Measurements from ENCODE around the gene CERS5. TPM values are rescaled to one million over a fixed set of nuclear protein-coding genes. Genes with fewer than 3 reads are reported as not detected.

CERS5 gene
- total and polyA plus RNA-seq, 10 of the 15 experiments (the other 5 are each of a cell fraction or from before 2014, with no cell fraction given) = 6.8 to 50.1 (median 31.8) TPM

DNA sequence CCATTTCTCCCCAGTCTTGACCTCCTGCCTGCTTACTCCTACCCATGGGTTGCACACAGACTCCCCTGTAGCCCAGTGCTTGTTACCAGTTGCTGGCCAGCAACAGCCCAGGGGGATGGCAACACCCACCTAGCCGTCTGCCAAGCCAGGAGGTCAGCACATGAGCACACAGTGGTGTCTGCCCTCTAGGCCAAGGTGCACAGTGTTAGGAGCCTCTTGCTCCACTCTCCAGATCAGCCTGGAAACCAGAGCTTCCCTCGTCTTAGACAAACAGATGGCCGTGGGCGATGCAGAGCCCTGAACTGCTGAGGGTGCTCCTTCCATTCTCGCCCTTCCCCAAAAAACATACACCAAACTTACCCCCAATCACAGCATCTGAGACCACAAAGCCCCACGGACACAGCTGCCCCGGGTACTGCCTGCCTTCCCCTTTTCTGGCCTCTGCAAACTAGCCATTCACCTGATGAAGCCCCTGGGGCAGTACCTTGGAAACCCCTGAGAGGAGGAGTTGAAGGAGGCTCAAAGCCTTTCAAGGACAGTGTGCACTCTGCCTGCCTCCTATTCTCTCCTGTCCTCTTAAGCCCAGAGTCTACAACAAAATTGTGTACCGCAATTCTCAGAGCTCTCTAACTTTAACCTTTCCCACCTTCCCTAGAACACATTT is 64.4 kb downstream of the CERS5 start:
- ChIA-PET SMC1A (ENCODE audit: uncharacterized antibody, unreplicated experiment) (interaction anchor here (0.8 to 1.5 kb wide), 4 partner anchors 7 to 15 kb away, joined by 3 to 8 read pairs (median 5); partner anchors contain the start of gene COX14), RAD21 (ENCODE audit: unreplicated experiment) (interaction anchor here (0.6 to 2.1 kb wide), 2 partner anchors 9 to 13 kb away, joined by 3 to 7 read pairs; partner anchors contain the start of gene COX14), CTCF (interaction anchor here (0.8 to 4.5 kb wide), 8 partner anchors 9 to 232 kb away, joined by 3 to 40 read pairs (median 4); partner anchors contain the start of gene COX14), POLR2A (interaction anchor here (0.6 kb wide), 1 partner anchor 11 kb away, joined by 4 read pairs; no protein-coding TSS in a partner anchor)
- Histone ChIP-seq H3K9me3 (replicated peaks; ENCODE audit: control insufficient read depth, insufficient read depth, low read length) (no peaks in the 10 kb centered on the region), H3K27me3 (replicated peaks in 1 of 2; ENCODE audit: control insufficient read depth in 2 of 2, insufficient read depth in 2 of 2, low read length in 1 of 2) (no peaks in the 10 kb centered on the region), H4K20me1 (ENCODE audit: control insufficient read depth, insufficient read depth) (no peaks in the 10 kb centered on the region), H3K27ac (ENCODE audit: control insufficient read depth, insufficient read depth) (no peak overlapping the region), H3K79me2 (ENCODE audit: control insufficient read depth, insufficient read depth, low read length) (no peaks in the 10 kb centered on the region), H3K4me2 (ENCODE audit: control insufficient read depth, insufficient read depth) (no peak overlapping the region), H3K36me3 (ENCODE audit: control insufficient read depth in 2 of 2, insufficient read depth in 2 of 2, low read length in 1 of 2) (peaks cover 15 to 16% of the 10 kb centered on the region in 2 experiments), H2AFZ (ENCODE audit: control insufficient read depth, low read depth, low read length) (no peak overlapping the region), H3K4me3 (no peak overlapping the region), H3K9ac (ENCODE audit: control insufficient read depth, insufficient read depth, low read length) (no peak overlapping the region), H3K4me1 (ENCODE audit: control insufficient read depth, insufficient read depth, low read length) (no peaks in the 10 kb centered on the region)
- intact Hi-C loops (cut with micrococcal nuclease; ENCODE audit: unreplicated experiment) (no loop called here), in situ Hi-C loops (cut with MboI) (no loop called here)
- FAIRE-seq (no peak), DNase-seq (ENCODE audit: low read depth, low spot score) (no peak), ATAC-seq (peak; percentile 76)
- 46% methylated on average over 8 of the region's 8 CpGs for WGBS (ENCODE audit: insufficient coverage, insufficient replicate concordance, low lambda C conversion rate, missing lambda C conversion rate)
- no TSS peak for BruUV-seq (replicated peaks)
- no peak for TF ChIP-seq RAD21 (IDR thresholded peaks at IDR 0.05; ENCODE audit: insufficient read depth, low read depth, low read length)
- no peak for TF ChIP-seq NBN (IDR thresholded peaks at IDR 0.05)
- TF ChIP-seq POLR2A (IDR thresholded peaks at IDR 0.05; ENCODE audit: low read depth, low read length) = peak; percentile 59
- TF ChIP-seq SPI1 (IDR thresholded peaks at IDR 0.05; ENCODE audit: borderline replicate concordance, insufficient read depth, low read depth, low read length) = peak; percentile 38; the same call in 1 of the 2 replicates
- no peak for TF ChIP-seq HDAC2 (IDR thresholded peaks at IDR 0.05)
- TF ChIP-seq FOS (IDR thresholded peaks at IDR 0.05; ENCODE audit: borderline replicate concordance, extremely low read depth, insufficient read length) = no peak
- TF ChIP-seq, protein P1, sequence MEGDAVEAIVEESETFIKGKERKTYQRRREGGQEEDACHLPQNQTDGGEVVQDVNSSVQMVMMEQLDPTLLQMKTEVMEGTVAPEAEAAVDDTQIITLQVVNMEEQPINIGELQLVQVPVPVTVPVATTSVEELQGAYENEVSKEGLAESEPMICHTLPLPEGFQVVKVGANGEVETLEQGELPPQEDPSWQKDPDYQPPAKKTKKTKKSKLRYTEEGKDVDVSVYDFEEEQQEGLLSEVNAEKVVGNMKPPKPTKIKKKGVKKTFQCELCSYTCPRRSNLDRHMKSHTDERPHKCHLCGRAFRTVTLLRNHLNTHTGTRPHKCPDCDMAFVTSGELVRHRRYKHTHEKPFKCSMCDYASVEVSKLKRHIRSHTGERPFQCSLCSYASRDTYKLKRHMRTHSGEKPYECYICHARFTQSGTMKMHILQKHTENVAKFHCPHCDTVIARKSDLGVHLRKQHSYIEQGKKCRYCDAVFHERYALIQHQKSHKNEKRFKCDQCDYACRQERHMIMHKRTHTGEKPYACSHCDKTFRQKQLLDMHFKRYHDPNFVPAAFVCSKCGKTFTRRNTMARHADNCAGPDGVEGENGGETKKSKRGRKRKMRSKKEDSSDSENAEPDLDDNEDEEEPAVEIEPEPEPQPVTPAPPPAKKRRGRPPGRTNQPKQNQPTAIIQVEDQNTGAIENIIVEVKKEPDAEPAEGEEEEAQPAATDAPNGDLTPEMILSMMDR (IDR thresholded peaks at IDR 0.05 in 2 of 3, conservative IDR thresholded peaks at IDR 0.05 in 1 of 3; ENCODE audit: control insufficient read depth in 2 of 3, extremely low read depth in 1 of 3, insufficient read depth in 1 of 3, low read depth in 3 of 3, low read length in 3 of 3) = no peak
- no peak for TF ChIP-seq CBX5 (IDR thresholded peaks at IDR 0.05; ENCODE audit: low read depth)
- TF ChIP-seq SMAD1 (IDR thresholded peaks at IDR 0.05; ENCODE audit: low read depth, partially characterized antibody) = no peak
- no peak for TF ChIP-seq SREBF1 (IDR thresholded peaks at IDR 0.05; ENCODE audit: low read length)
- no peak for TF ChIP-seq SMAD5 (IDR thresholded peaks at IDR 0.05; ENCODE audit: low read depth)
- TF ChIP-seq, protein P2, sequence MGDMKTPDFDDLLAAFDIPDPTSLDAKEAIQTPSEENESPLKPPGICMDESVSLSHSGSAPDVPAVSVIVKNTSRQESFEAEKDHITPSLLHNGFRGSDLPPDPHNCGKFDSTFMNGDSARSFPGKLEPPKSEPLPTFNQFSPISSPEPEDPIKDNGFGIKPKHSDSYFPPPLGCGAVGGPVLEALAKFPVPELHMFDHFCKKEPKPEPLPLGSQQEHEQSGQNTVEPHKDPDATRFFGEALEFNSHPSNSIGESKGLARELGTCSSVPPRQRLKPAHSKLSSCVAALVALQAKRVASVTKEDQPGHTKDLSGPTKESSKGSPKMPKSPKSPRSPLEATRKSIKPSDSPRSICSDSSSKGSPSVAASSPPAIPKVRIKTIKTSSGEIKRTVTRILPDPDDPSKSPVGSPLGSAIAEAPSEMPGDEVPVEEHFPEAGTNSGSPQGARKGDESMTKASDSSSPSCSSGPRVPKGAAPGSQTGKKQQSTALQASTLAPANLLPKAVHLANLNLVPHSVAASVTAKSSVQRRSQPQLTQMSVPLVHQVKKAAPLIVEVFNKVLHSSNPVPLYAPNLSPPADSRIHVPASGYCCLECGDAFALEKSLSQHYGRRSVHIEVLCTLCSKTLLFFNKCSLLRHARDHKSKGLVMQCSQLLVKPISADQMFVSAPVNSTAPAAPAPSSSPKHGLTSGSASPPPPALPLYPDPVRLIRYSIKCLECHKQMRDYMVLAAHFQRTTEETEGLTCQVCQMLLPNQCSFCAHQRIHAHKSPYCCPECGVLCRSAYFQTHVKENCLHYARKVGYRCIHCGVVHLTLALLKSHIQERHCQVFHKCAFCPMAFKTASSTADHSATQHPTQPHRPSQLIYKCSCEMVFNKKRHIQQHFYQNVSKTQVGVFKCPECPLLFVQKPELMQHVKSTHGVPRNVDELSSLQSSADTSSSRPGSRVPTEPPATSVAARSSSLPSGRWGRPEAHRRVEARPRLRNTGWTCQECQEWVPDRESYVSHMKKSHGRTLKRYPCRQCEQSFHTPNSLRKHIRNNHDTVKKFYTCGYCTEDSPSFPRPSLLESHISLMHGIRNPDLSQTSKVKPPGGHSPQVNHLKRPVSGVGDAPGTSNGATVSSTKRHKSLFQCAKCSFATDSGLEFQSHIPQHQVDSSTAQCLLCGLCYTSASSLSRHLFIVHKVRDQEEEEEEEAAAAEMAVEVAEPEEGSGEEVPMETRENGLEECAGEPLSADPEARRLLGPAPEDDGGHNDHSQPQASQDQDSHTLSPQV (IDR thresholded peaks at IDR 0.05) = no peak
- TF ChIP-seq SRF (IDR thresholded peaks at IDR 0.05; ENCODE audit: low read depth in 2 of 2, low read length in 2 of 2) = no peak
- TF ChIP-seq, protein P3, sequence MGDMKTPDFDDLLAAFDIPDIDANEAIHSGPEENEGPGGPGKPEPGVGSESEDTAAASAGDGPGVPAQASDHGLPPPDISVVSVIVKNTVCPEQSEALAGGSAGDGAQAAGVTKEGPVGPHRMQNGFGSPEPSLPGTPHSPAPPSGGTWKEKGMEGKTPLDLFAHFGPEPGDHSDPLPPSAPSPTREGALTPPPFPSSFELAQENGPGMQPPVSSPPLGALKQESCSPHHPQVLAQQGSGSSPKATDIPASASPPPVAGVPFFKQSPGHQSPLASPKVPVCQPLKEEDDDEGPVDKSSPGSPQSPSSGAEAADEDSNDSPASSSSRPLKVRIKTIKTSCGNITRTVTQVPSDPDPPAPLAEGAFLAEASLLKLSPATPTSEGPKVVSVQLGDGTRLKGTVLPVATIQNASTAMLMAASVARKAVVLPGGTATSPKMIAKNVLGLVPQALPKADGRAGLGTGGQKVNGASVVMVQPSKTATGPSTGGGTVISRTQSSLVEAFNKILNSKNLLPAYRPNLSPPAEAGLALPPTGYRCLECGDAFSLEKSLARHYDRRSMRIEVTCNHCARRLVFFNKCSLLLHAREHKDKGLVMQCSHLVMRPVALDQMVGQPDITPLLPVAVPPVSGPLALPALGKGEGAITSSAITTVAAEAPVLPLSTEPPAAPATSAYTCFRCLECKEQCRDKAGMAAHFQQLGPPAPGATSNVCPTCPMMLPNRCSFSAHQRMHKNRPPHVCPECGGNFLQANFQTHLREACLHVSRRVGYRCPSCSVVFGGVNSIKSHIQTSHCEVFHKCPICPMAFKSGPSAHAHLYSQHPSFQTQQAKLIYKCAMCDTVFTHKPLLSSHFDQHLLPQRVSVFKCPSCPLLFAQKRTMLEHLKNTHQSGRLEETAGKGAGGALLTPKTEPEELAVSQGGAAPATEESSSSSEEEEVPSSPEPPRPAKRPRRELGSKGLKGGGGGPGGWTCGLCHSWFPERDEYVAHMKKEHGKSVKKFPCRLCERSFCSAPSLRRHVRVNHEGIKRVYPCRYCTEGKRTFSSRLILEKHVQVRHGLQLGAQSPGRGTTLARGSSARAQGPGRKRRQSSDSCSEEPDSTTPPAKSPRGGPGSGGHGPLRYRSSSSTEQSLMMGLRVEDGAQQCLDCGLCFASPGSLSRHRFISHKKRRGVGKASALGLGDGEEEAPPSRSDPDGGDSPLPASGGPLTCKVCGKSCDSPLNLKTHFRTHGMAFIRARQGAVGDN (IDR thresholded peaks at IDR 0.05) = no peak; the same call in 1 of the 2 replicates
